HepG2 (cell line): ENCODE data around the gene VEGFB. TPM values are rescaled to one million over a fixed set of nuclear protein-coding genes. Genes with fewer than 3 reads are reported as not detected.

Experiments used
- BCL3 ChIP-seq: sonication (generic); formaldehyde crosslinking; IDR thresholded peaks from 2 replicates; pipeline ENCODE4 v1.5.1; 2020; ENCODE audit warnings: mild to moderate bottlenecking, missing genetic modification reagents, moderate library complexity
- CENPBD1 ChIP-seq: sonication (generic); formaldehyde crosslinking; IDR thresholded peaks from 2 replicates; pipeline ENCODE4 v1.8.0; 2022; ENCODE audit warnings: missing genetic modification reagents, low read depth, mild to moderate bottlenecking, borderline replicate concordance
- FOXA1 ChIP-seq, 2 experiments: fragments of 450-650 bp in 1 of 2; sonication (generic) in 1 of 2; formaldehyde crosslinking in 1 of 2; IDR thresholded peaks; 2 replicates each; pipeline versions ENCODE4 v1.4.0 to v1.6.1; 2016 to 2020; ENCODE audit warnings: missing genetic modification reagents in 1 of 2
- HHEX ChIP-seq: IDR thresholded peaks from 2 replicates; pipeline ENCODE4 v1.6.1; 2016; ENCODE audit warnings: control low read depth
- HOMEZ ChIP-seq: IDR thresholded peaks from 2 replicates; pipeline ENCODE4 v1.6.1; 2016; ENCODE audit warnings: low read depth
- ISX ChIP-seq: sonication (generic); formaldehyde crosslinking; conservative IDR thresholded peaks from 2 replicates; pipeline ENCODE4 v1.5.0; 2020; ENCODE audit warnings: missing genetic modification reagents
- KDM4B ChIP-seq: sonication (generic); formaldehyde crosslinking; IDR thresholded peaks from 2 replicates; pipeline ENCODE4 v1.4.0; 2020; ENCODE audit warnings: missing genetic modification reagents
- KLF16 ChIP-seq, 2 experiments: sonication (generic) in 1 of 2; formaldehyde crosslinking in 1 of 2; IDR thresholded peaks; 2 replicates each; pipeline versions ENCODE4 v1.6.1 to v1.8.0; 2016 to 2023; ENCODE audit warnings: missing genetic modification reagents in 2 of 2, missing compliant biosample characterization in 1 of 2
- MAZ ChIP-seq, 2 experiments: sonication (generic) in 1 of 2; formaldehyde crosslinking in 1 of 2; IDR thresholded peaks; 2 replicates each; pipeline versions ENCODE4 v1.5.0 to v1.6.1; 2012 to 2020; ENCODE audit warnings: low read depth in 2 of 2, mild to moderate bottlenecking in 2 of 2, borderline replicate concordance in 1 of 2, improper control_type of control experiment in 1 of 2, low read length in 1 of 2, missing genetic modification reagents in 1 of 2, moderate library complexity in 1 of 2
- NBN ChIP-seq: fragments of 450-650 bp; conservative IDR thresholded peaks from 2 replicates; pipeline ENCODE4 v1.6.1; 2017
- PHF21A ChIP-seq: sonication (generic); formaldehyde crosslinking; IDR thresholded peaks from 2 replicates; pipeline ENCODE4 v1.5.0; 2020; ENCODE audit warnings: mild to moderate bottlenecking, missing genetic modification reagents
- PRMT3 ChIP-seq: sonication (generic); formaldehyde crosslinking; IDR thresholded peaks from 2 replicates; pipeline ENCODE4 v1.8.1; 2022; ENCODE audit warnings: low read depth, mild to moderate bottlenecking, moderate library complexity, missing genetic modification reagents, borderline replicate concordance
- SPEN ChIP-seq: sonication (generic); formaldehyde crosslinking; IDR thresholded peaks from 2 replicates; pipeline ENCODE4 v1.5.1; 2020; ENCODE audit warnings: low read depth, mild to moderate bottlenecking, missing genetic modification reagents
- STAT6 ChIP-seq: sonication (generic); formaldehyde crosslinking; IDR thresholded peaks from 2 replicates; pipeline ENCODE4 v1.4.0; 2020; ENCODE audit warnings: missing genetic modification reagents, mild to moderate bottlenecking, borderline replicate concordance
- ZNF136 ChIP-seq: sonication (generic); formaldehyde crosslinking; IDR thresholded peaks from 2 replicates; pipeline ENCODE4 v1.8.1; 2022; ENCODE audit warnings: low read depth, mild to moderate bottlenecking, moderate library complexity, missing genetic modification reagents
- ZNF574 ChIP-seq: sonication (generic); formaldehyde crosslinking; IDR thresholded peaks from 2 replicates; pipeline ENCODE4 v1.4.0; 2020; ENCODE audit warnings: missing genetic modification reagents
- ZNF678 ChIP-seq: sonication (generic); formaldehyde crosslinking; IDR thresholded peaks from 2 replicates; pipeline ENCODE4 v1.4.0; 2020; ENCODE audit warnings: mild to moderate bottlenecking, missing genetic modification reagents
- ZNF724P ChIP-seq: sonication (generic); formaldehyde crosslinking; IDR thresholded peaks from 2 replicates; pipeline ENCODE4 v1.8.0; 2022; ENCODE audit warnings: missing genetic modification reagents, borderline replicate concordance
- polyA plus RNA-seq, 8 experiments: library from polyadenylated mRNA; depleted of rRNA in 3 of 8; stranded (reverse) in 7 of 8; unstranded in 1 of 8; fragments of >200 nt; fragmentation: Illumina TruSeq in 4 of 8; extraction: Trizol in 4 of 8; gene quantifications; 2 replicates each; pipeline versions ENCODE4 v1.2.1 to v1.2.3, GENCODE V29; 2011 to 2016; ENCODE audit warnings: low read depth in 4 of 8, missing spikeins in 1 of 8, mixed read lengths in 1 of 8; ENCODE audit not compliant: insufficient read depth in 1 of 8
- total RNA-seq, 5 experiments: library from RNA; depleted of rRNA; stranded (reverse); fragments of >200 nt; fragmentation: Illumina TruSeq; extraction: Trizol; gene quantifications; 2 replicates each; pipeline ENCODE4 v1.2.3, GENCODE V29; 2016; ENCODE audit warnings: low read depth in 1 of 5

VEGFB gene
- total and polyA plus RNA-seq, 2 of the 13 experiments (the other 11 are each of a cell fraction or from before 2014, with no cell fraction given), result 9.0 to 11.3 TPM

GRCh38 chr11:64246871-64247728 lies 12.7 kb downstream of the VEGFB start, which contains the start of gene PPP1R14B (continued):
- peak; percentile 34; the same call in 1 of the 2 replicates for TF ChIP-seq MAZ (IDR thresholded peaks at IDR 0.05; ENCODE audit: borderline replicate concordance, low read depth, low read length)
- TF ChIP-seq MAZ (CRISPR knock-in tag; IDR thresholded peaks at IDR 0.05; ENCODE audit: low read depth), result peak; percentile 74
- peak in 1 of 2 experiments; percentile 54; a peak in 2 of 4 replicates for TF ChIP-seq KLF16 (CRISPR knock-in tag; IDR thresholded peaks at IDR 0.05)
- TF ChIP-seq ZNF678 (CRISPR knock-in tag), result no peak
- TF ChIP-seq HOMEZ (CRISPR knock-in tag), result 0 out of 2 replicates have a peak, but pooled peaks have one; percentile 6
- TF ChIP-seq NBN, result no peak
- TF ChIP-seq SPEN (CRISPR knock-in tag), result peak; percentile 50; the same call in 1 of the 2 replicates
- no peak for TF ChIP-seq ISX (CRISPR knock-in tag)
- TF ChIP-seq PHF21A (CRISPR knock-in tag), result peak; percentile 50
- no peak for TF ChIP-seq HHEX (CRISPR knock-in tag)
- no peak for TF ChIP-seq CENPBD1
- TF ChIP-seq BCL3 (CRISPR knock-in tag), result no peak
- no peak for TF ChIP-seq FOXA1 (IDR thresholded peaks at IDR 0.05)
- no peak for TF ChIP-seq FOXA1 (CRISPR knock-in tag; IDR thresholded peaks at IDR 0.05)
- 0 out of 2 replicates have a peak, but pooled peaks have one; percentile 10 for TF ChIP-seq KDM4B (CRISPR knock-in tag)
- TF ChIP-seq STAT6 (CRISPR knock-in tag), result no peak
- peak; percentile 92 for TF ChIP-seq ZNF574 (CRISPR knock-in tag)
- peak; percentile 87 for TF ChIP-seq ZNF724P (CRISPR knock-in tag)
- TF ChIP-seq PRMT3 (CRISPR knock-in tag), result no peak
- 0 out of 2 replicates have a peak, but pooled peaks have one; percentile 20 for TF ChIP-seq ZNF136 (CRISPR knock-in tag)
